GM21526 (cell line): ENCODE data around the gene NOTO.

ENCODE experiments used
- ATAC-seq: cut with Tn5 transposase; IDR thresholded peaks from one replicate; pipeline ENCODE4 v1.9.1; 2021; ENCODE audit warnings: moderate library complexity; ENCODE audit not compliant: unreplicated experiment, low FRiP score

The NOTO gene

DNA sequence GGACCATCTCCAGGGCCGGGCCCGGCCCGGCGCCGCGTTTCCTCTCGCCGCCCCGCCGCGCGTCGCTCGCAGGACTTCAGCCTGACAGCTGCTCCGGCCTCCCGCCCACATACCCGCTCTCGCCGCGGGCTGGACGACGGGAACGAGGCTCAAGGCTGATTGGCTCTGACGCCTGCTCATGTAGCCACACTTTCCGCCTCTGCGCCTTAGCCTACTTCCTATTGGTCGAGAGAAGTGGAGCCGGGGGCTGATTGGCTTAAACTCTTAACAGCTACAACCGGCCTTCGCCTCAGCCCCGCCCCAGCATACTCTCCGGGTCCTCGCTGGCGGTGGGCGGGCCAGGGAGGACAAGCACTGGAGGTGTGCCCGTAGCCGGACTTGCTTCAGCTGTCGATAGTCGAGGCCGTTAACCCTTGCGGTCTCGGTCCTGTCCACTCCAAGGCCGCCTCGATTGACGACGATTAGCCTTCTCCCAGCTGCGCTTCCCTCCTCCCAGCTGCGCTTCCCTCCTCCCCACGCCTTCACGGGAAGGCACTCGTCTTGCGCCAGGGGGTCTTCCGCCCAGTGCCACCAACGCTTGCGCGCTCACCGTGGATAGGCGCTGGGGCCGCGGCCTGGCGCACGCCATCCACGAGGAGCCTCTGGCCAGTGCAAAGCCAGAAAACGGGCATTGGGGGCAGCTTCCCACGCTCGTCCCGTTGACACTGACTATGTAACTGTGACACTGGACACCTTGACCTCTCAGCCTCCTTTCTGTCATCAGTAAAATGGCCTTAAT, 31.0 kb downstream of the NOTO start, which contains the start of gene PRADC1:
Gene PRADC1, minus strand, starts transcription at position 86 of the 778 bp plus-strand sequence. Its CDS starts 79 bp downstream, at position 7.
- peak; percentile 88 for ATAC-seq

DNA sequence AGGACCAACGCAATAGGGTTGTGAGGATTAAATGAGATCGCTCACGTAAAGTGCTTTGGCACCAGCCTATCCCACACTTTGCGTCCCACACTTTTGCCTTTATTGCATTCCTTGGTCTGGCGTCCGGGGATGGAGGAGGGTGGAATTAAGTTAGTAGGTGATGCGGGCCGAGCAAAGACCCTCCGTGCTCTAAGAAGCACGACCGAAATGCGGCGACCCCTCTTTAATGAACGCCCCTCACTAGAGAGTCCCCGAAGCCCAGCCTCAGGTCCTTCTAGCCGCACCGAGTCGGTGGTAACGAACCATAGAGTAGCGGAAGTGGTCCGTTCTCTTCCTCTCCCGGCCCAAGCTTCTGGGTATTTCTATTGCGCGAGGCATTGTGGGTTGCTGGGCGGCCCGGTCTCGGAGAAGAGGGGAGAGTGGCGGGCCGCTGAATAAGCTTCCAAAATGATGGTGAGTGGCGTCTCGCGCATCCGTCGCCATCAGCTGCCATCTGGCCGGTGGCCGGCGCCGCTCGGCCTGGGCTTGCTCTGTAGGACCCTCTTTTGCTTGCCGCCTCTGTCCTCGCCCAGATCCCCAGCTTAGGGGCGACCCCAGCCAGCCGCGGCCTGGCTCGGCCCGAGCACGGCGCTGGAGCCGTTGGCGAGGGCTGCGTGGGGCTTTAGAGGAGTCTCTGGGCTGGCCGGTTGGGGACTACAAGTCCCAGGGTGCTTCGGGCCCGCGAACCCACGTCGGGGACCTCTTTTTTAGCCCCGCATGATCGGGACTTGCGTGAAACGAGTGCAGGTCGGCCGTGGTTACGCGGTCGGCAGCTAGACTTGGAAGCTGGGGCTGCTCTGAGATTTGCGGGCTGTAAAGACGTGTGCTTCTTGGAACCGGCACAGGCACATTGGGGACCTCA, 31.8 kb downstream of the NOTO start, which contains the start of gene CCT7:
Gene CCT7, plus strand, starts transcription at position 377 of the 901 bp plus-strand sequence. Its CDS starts 71 bp downstream, at position 448.
- ATAC-seq = peak; percentile 65

DNA sequence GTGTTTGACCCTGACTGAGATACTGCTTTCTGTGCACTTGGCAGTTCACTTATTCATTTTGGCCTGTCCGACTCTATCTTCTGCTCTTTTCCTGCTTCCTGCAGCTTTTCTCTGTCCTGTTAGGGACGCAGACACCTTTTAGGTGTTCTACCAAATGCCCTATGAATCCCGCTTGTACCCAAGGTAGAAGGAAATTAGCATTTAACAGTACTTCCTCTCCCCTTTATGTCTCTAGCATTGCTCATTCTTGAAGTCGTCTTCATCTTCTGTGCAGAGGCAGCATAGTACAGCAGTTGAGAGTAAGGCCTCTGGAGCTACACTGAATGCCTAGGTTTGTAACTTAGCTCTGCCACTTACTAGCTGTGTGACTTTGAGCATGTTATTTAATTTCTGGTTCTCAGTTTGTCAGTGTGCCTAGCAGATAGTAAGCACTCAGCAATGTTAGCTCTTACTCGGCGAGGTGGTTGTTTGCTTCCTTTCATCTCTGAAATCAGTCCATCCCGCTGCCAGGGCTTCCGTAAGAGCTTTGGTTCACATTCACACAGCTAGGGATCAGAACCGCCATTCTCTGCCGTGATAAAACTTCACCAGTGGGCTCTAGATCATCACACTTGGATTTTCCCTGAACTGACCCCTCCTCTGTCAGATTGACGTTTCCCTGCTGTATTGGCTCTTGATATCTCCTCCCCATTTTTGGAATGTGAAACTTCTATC, 33.1 kb downstream of the NOTO start:
- no peak for ATAC-seq

DNA sequence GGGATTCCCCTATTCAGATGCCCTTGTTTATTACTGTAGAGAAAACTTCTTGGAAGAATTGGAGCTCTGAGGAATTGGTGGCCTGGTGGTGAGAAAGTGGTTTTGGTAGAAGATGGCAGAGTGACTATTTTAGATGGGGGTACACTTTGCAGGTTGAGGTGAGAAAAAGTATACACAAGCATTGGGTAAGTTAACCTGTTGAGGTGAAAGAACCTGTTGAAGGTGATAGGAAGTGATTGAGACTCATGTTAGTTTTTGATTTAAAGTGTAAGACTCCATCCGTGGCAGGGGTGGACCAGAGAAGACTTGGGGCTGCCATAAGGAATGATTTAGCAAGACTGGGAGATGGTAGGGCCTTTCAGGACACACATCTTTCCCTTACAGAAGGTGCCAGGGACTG, 34.8 kb downstream of the NOTO start:
- no peak for ATAC-seq

GRCh38 chr2:73238149-73238548, 35.8 kb downstream of the NOTO start:
- ATAC-seq = no peak

GRCh38 chr2:73238976-73239375, 36.6 kb downstream of the NOTO start:
- no peak for ATAC-seq

DNA sequence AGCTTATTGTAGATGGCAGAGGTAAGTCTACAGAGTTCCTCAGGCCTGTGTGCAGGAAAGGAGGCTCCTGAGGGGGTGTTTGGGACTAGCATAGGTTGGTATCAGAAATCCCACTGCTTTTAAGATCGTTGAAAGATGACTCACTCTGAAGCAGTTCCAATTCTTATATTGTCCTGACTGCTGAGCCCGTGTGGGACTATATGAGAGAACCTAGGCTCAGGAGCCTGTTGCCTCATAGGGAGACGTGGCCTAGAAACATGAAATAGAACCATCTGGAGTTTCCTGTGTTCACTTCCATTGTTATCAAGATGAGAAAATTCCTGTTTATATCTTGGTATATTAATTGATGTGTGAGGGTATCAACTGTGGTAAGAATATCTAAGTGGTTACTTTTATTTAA, 37.4 kb downstream of the NOTO start:
- no peak for ATAC-seq

- no peak for ATAC-seq
These were observed 41.7 kb downstream of the NOTO start for GRCh38 chr2:73243884-73244570.

DNA sequence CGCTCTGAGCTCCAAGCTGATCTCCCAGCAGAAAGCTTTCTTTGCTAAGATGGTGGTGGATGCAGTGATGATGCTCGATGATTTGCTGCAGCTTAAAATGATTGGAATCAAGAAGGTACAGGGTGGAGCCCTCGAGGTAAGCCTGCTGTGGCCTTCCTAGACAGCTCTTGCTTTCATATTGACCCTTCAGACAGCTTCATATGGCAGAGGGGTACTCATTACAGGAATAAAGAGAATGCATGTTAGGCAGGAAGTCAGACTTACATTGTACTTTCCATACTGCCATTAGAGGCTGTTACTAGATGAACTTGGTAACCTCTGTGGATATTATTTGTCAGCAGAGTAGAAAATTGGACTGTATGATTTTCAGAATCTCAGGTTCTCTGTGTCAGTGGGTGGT, 42.2 kb downstream of the NOTO start:
- no peak for ATAC-seq

GRCh38 chr2:73246850-73247249, 44.5 kb downstream of the NOTO start:
- ATAC-seq = no peak

DNA sequence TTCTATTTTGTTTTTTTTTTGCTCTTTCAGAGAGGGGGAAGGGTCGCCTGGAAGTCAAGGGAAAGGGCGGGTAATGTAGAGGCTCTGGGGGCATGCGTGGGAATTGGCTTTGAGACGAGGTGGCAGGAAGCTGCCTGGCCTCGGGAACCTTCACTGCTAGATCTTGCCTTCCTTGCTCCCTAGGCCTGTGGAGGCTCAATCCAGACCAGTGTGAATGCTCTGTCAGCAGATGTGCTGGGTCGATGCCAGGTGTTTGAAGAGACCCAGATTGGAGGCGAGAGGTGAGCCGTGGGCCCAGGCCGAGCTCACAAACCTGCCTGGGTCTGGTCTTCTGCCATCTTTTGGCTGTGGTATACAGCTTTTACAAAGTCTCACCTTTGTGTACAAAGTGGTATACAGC, 47.3 kb downstream of the NOTO start:
- ATAC-seq = no peak

- ATAC-seq = no peak
These were observed 48.8 kb downstream of the NOTO start for GRCh38 chr2:73250872-73251846.

GRCh38 chr2:73252238-73253027, 50.1 kb downstream of the NOTO start:
- ATAC-seq = no peak

GRCh38 chr2:73253400-73253799, 51.0 kb downstream of the NOTO start:
- no peak for ATAC-seq

- no peak for ATAC-seq
These were observed 51.5 kb downstream of the NOTO start for GRCh38 chr2:73253901-73254300.

- ATAC-seq = no peak
These were observed 52.1 kb downstream of the NOTO start for GRCh38 chr2:73254343-73255006.

GRCh38 chr2:73255007-73255644, 52.8 kb downstream of the NOTO start:
- ATAC-seq = no peak
